H9 (cell line): ENCODE measurements around the gene SOS1. TPM values are rescaled to one million over a fixed set of nuclear protein-coding genes. Genes with fewer than 3 reads are reported as not detected.

ENCODE experiments used
- DNase-seq: peaks from one replicate; pipeline ENCODE4 v3.0.0-alpha.2; 2017
- H2AFZ ChIP-seq: one replicate; pipeline ENCODE4 v1.6.1; 2013; ENCODE audit warnings: mild to moderate bottlenecking, low read length, control low read depth, moderate library complexity
- H2AK5ac ChIP-seq: 2 replicates; pipeline ENCODE4 v1.6.1; 2013; ENCODE audit warnings: low read length, control low read depth, mixed read lengths; ENCODE audit not compliant: insufficient read length
- H2BK120ac ChIP-seq: one replicate; pipeline ENCODE4 v1.6.1; 2013; ENCODE audit warnings: low read depth, mild to moderate bottlenecking, low read length, control low read depth, inconsistent platforms; ENCODE audit not compliant: poor library complexity, severe bottlenecking
- H2BK12ac ChIP-seq: 2 replicates; pipeline ENCODE4 v1.6.1; 2013; ENCODE audit warnings: low read length, control low read depth, mixed read lengths, low read depth; ENCODE audit not compliant: insufficient read length
- H2BK15ac ChIP-seq: 2 replicates; pipeline ENCODE4 v1.6.1; 2013; ENCODE audit warnings: low read depth, low read length, control low read depth
- H2BK20ac ChIP-seq: one replicate; pipeline ENCODE4 v1.6.1; 2013; ENCODE audit warnings: low read depth, mild to moderate bottlenecking, low read length, control low read depth, inconsistent platforms; ENCODE audit not compliant: poor library complexity, severe bottlenecking
- H2BK5ac ChIP-seq: 2 replicates; pipeline ENCODE4 v1.6.1; 2013; ENCODE audit warnings: low read length, control low read depth, mixed read lengths; ENCODE audit not compliant: insufficient read length
- H3K14ac ChIP-seq: 2 replicates; pipeline ENCODE4 v1.6.1; 2013; ENCODE audit warnings: low read length, control low read depth; ENCODE audit not compliant: insufficient read depth
- H3K18ac ChIP-seq: 2 replicates; pipeline ENCODE4 v1.6.1; 2013; ENCODE audit warnings: low read depth, mild to moderate bottlenecking, mixed read lengths, low read length, control low read depth; ENCODE audit not compliant: insufficient read length
- H3K23ac ChIP-seq: 2 replicates; pipeline ENCODE4 v1.6.1; 2013; ENCODE audit warnings: low read length, control low read depth, mixed read lengths, low read depth; ENCODE audit not compliant: insufficient read length
- H3K23me2 ChIP-seq: 2 replicates; pipeline ENCODE4 v1.6.1; 2013; ENCODE audit warnings: low read depth, mild to moderate bottlenecking, mixed read lengths, low read length, control low read depth; ENCODE audit not compliant: insufficient read length, poor library complexity, severe bottlenecking
- H3K27ac ChIP-seq: 2 replicates; pipeline ENCODE4 v1.5.1; 2013; ENCODE audit warnings: low read length, control low read depth, mixed read lengths, low read depth; ENCODE audit not compliant: insufficient read length
- H3K27me3 ChIP-seq: 2 replicates; pipeline ENCODE4 v1.6.1; 2013; ENCODE audit warnings: low read length, control low read depth, inconsistent platforms; ENCODE audit not compliant: insufficient read depth
- H3K4ac ChIP-seq: 2 replicates; pipeline ENCODE4 v1.6.1; 2013; ENCODE audit warnings: low read depth, mild to moderate bottlenecking, control low read depth, inconsistent platforms, low read length, moderate library complexity
- H3K4me1 ChIP-seq: 2 replicates; pipeline ENCODE4 v1.6.1; 2013; ENCODE audit warnings: low read length, control low read depth, inconsistent platforms; ENCODE audit not compliant: insufficient read depth
- H3K4me2 ChIP-seq: 2 replicates; pipeline ENCODE4 v1.6.1; 2013; ENCODE audit warnings: low read length, control low read depth, mixed read lengths; ENCODE audit not compliant: insufficient read length, insufficient read depth
- H3K56ac ChIP-seq: 2 replicates; pipeline ENCODE4 v1.6.1; 2013; ENCODE audit warnings: low read depth, mild to moderate bottlenecking, mixed read lengths, low read length, control low read depth; ENCODE audit not compliant: insufficient read length
- H3K79me1 ChIP-seq: 2 replicates; pipeline ENCODE4 v1.6.1; 2013; ENCODE audit warnings: low read depth, mild to moderate bottlenecking, moderate library complexity, low read length, control low read depth, inconsistent platforms; ENCODE audit not compliant: insufficient read depth, poor library complexity, severe bottlenecking
- H3K79me2 ChIP-seq: 2 replicates; pipeline ENCODE4 v1.6.1; 2013; ENCODE audit warnings: low read length, control low read depth, inconsistent platforms; ENCODE audit not compliant: insufficient read depth
- H3K9ac ChIP-seq: 2 replicates; pipeline ENCODE4 v1.6.1; 2013; ENCODE audit warnings: low read length, control low read depth, mixed read lengths; ENCODE audit not compliant: insufficient read length; ENCODE audit errors: extremely low read depth
- H3K9me3 ChIP-seq: one replicate; pipeline ENCODE4 v1.6.1; 2013; ENCODE audit warnings: low read depth, low read length, inconsistent platforms; ENCODE audit not compliant: control insufficient read depth
- H3T11ph ChIP-seq: one replicate; pipeline ENCODE4 v1.6.1; 2013; ENCODE audit warnings: mild to moderate bottlenecking, low read length, control low read depth, inconsistent platforms
- H4K20me1 ChIP-seq: one replicate; pipeline ENCODE4 v1.6.1; 2013; ENCODE audit not compliant: control insufficient read depth, insufficient read length, insufficient read depth
- H4K5ac ChIP-seq: 2 replicates; pipeline ENCODE4 v1.6.1; 2013; ENCODE audit warnings: low read depth, mild to moderate bottlenecking, mixed read lengths, low read length, control low read depth; ENCODE audit not compliant: insufficient read length
- H4K8ac ChIP-seq: replicated peaks from 2 replicates; pipeline ENCODE4 v1.6.1; 2013; ENCODE audit warnings: low read length, control low read depth, mixed read lengths, low read depth; ENCODE audit not compliant: insufficient read length
- H4K91ac ChIP-seq: 2 replicates; pipeline ENCODE4 v1.6.1; 2013; ENCODE audit warnings: low read depth, mild to moderate bottlenecking, moderate library complexity, mixed read lengths, low read length, control low read depth; ENCODE audit not compliant: insufficient read length
- H3K27ac Mint-ChIP-seq, 3 experiments: 2 replicates in 2 of 3; 3 replicates in 1 of 3; pipeline ENCODE4 v1.8.0; 2020 to 2021; ENCODE audit warnings: mixed read lengths in 3 of 3, mild to moderate bottlenecking in 1 of 3, moderate library complexity in 1 of 3
- H3K27me3 Mint-ChIP-seq: 2 replicates; pipeline ENCODE4 v1.8.0; 2021; ENCODE audit warnings: low read depth, mild to moderate bottlenecking, moderate library complexity, mixed read lengths
- H3K36me3 Mint-ChIP-seq, 3 experiments: 2 replicates in 2 of 3; 3 replicates in 1 of 3; pipeline ENCODE4 v1.8.0; 2020 to 2021; ENCODE audit warnings: low read depth in 3 of 3, mixed read lengths in 3 of 3; ENCODE audit not compliant: insufficient read depth in 1 of 3
- H3K4me1 Mint-ChIP-seq, 2 experiments: 2 replicates each; pipeline ENCODE4 v1.8.0; 2020; ENCODE audit warnings: mixed read lengths in 2 of 2
- H3K4me3 Mint-ChIP-seq, 2 experiments: 2 replicates in 1 of 2; 3 replicates in 1 of 2; pipeline ENCODE4 v1.8.0; 2020 to 2021; ENCODE audit warnings: mild to moderate bottlenecking in 2 of 2, mixed read lengths in 2 of 2, moderate library complexity in 1 of 2
- H3K9me3 Mint-ChIP-seq, 2 experiments: 2 replicates in 1 of 2; 3 replicates in 1 of 2; pipeline ENCODE4 v1.8.0; 2020; ENCODE audit warnings: mild to moderate bottlenecking in 2 of 2, mixed read lengths in 2 of 2, moderate library complexity in 1 of 2
- CTCF ChIP-seq: fragments of 200-600 bp; sonication (generic); conservative IDR thresholded peaks from 3 replicates; pipeline ENCODE4 v1.8.0; 2021; ENCODE audit warnings: antibody characterized with exemption, mild to moderate bottlenecking
- whole genome bisulfite sequencing: extraction: QIAGEN DNeasy Blood & Tissue Kit; methylation state at CpG from one replicate; pipeline ENCODE4 v1.1.7; 2013; ENCODE audit warnings: missing lambda C conversion rate, low lambda C conversion rate, mixed read lengths; ENCODE audit not compliant: insufficient read length; ENCODE audit errors: extremely low coverage; 5-methylcytosine and 5-hydroxymethylcytosine counted together
- total RNA-seq: library from RNA; stranded (reverse); gene quantifications from 2 replicates; pipeline ENCODE4 v1.2.1, GENCODE V29; 2021

The SOS1 gene
- total RNA-seq, 1 experiment from 2014 or later = 35.8 TPM

GRCh38 chr2:38960609-38961320, 160.1 kb downstream of the SOS1 start:
- no CpG with 5 or more reads among the region's 34 CpGs for WGBS
- H3K4me1 Mint-ChIP-seq = no peaks in the 10 kb centered on the region; a peak in 1 of 4 replicates
- no peaks in the 10 kb centered on the region for H3K79me1 ChIP-seq

More at GRCh38 chr2:38960609-38961320, 160.1 kb downstream of the SOS1 start:
- no peak overlapping the region for H4K5ac ChIP-seq
- H3K9me3 ChIP-seq = no peaks in the 10 kb centered on the region
- H3T11ph ChIP-seq = no peak overlapping the region
- no peak overlapping the region for H4K91ac ChIP-seq
- peaks cover 0 to 6% (median 0%) of the 10 kb centered on the region in 3 experiments; a peak in 2 of 7 replicates for H3K36me3 Mint-ChIP-seq
- H3K9ac ChIP-seq = no peak overlapping the region
- no peaks in the 10 kb centered on the region for H3K79me2 ChIP-seq
- no peaks in the 10 kb centered on the region; a peak in 1 of 5 replicates for H3K9me3 Mint-ChIP-seq
- H3K14ac ChIP-seq = no peak overlapping the region
- H2BK15ac ChIP-seq = no peak overlapping the region
- peaks cover 4% of the 10 kb centered on the region for H3K23me2 ChIP-seq
- H3K4me2 ChIP-seq = no peak overlapping the region
- H3K27ac Mint-ChIP-seq = no peak overlapping the region
- peak overlapping the region in 1 of 2 experiments; percentile 46; a peak in 3 of 5 replicates for H3K4me3 Mint-ChIP-seq
- no peaks in the 10 kb centered on the region; the same call in 1 of the 2 replicates for H3K27me3 ChIP-seq
- no peaks in the 10 kb centered on the region for H4K20me1 ChIP-seq
- H2BK120ac ChIP-seq = no peak overlapping the region
- H2AK5ac ChIP-seq = no peak overlapping the region
- H4K8ac ChIP-seq = no peak overlapping the region
- no peak overlapping the region for H3K23ac ChIP-seq
- no peak overlapping the region for H2BK12ac ChIP-seq
- H2BK20ac ChIP-seq = no peak overlapping the region
- H3K56ac ChIP-seq = no peak overlapping the region
- no peak overlapping the region for H3K27ac ChIP-seq
- H3K27me3 Mint-ChIP-seq = peaks cover 10% of the 10 kb centered on the region
- H3K4ac ChIP-seq = no peak overlapping the region
- H2AFZ ChIP-seq = no peak overlapping the region
- H3K18ac ChIP-seq = no peak overlapping the region
- DNase-seq = peak; percentile 64
- no peak for TF ChIP-seq CTCF
- H2BK5ac ChIP-seq = no peak overlapping the region
- H3K4me1 ChIP-seq = no peaks in the 10 kb centered on the region
